ENCODE measurements around the gene NTN1. TPM values are rescaled to one million over a fixed set of nuclear protein-coding genes. Genes with fewer than 3 reads are reported as not detected.

NTN1 gene
- total RNA-seq, 1 donor: 0.36 TPM

- Histone ChIP-seq H2AFZ (ENCODE audit: low read length) (no peak overlapping the region), H3K9me3 (ENCODE audit: low read depth, low read length) (no peaks in the 10 kb centered on the region), H3K27ac (ENCODE audit: low read depth, low read length) (no peak overlapping the region), H3K27me3 (ENCODE audit: insufficient read depth, low read length) (no peaks in the 10 kb centered on the region), H3K79me2 (ENCODE audit: insufficient read depth, low read length) (no peaks in the 10 kb centered on the region), H3K36me3 (ENCODE audit: insufficient read depth, low read length) (no peaks in the 10 kb centered on the region), H3K4me3 (ENCODE audit: insufficient read depth, low read length) (no peak overlapping the region), H3K4me1 (ENCODE audit: insufficient read depth, low read length) (no peaks in the 10 kb centered on the region), H4K20me1 (ENCODE audit: insufficient read depth, low read length) (no peaks in the 10 kb centered on the region), H3K4me2 (ENCODE audit: insufficient read depth, low read length) (no peak overlapping the region)
- DNase-seq (ENCODE audit: insufficient read length, low spot score, missing footprints): no peak
- TF ChIP-seq CTCF (IDR thresholded peaks at IDR 0.05; ENCODE audit: extremely low read depth, low read depth, low read length): no peak
Observed at GRCh38 chr17:9050801-9051401, 29.6 kb downstream of the NTN1 start.

GRCh38 chr17:9051561-9051960 is 30.3 kb downstream of the NTN1 start:
- Histone ChIP-seq H3K36me3 (ENCODE audit: insufficient read depth, low read length) (no peaks in the 10 kb centered on the region), H3K4me1 (ENCODE audit: insufficient read depth, low read length) (no peaks in the 10 kb centered on the region), H2AFZ (ENCODE audit: low read length) (no peak overlapping the region), H3K27ac (ENCODE audit: low read depth, low read length) (no peak overlapping the region), H3K4me2 (ENCODE audit: insufficient read depth, low read length) (no peak overlapping the region), H3K27me3 (ENCODE audit: insufficient read depth, low read length) (no peaks in the 10 kb centered on the region), H4K20me1 (ENCODE audit: insufficient read depth, low read length) (no peaks in the 10 kb centered on the region), H3K79me2 (ENCODE audit: insufficient read depth, low read length) (no peaks in the 10 kb centered on the region), H3K9me3 (ENCODE audit: low read depth, low read length) (no peaks in the 10 kb centered on the region), H3K4me3 (ENCODE audit: insufficient read depth, low read length) (no peak overlapping the region)
- no peak for TF ChIP-seq CTCF (IDR thresholded peaks at IDR 0.05; ENCODE audit: extremely low read depth, low read depth, low read length)
- no peak for DNase-seq (ENCODE audit: insufficient read length, low spot score, missing footprints)

- Histone ChIP-seq H3K4me1 (ENCODE audit: insufficient read depth, low read length) (no peaks in the 10 kb centered on the region), H3K79me2 (ENCODE audit: insufficient read depth, low read length) (no peaks in the 10 kb centered on the region), H3K9me3 (ENCODE audit: low read depth, low read length) (no peaks in the 10 kb centered on the region), H3K4me3 (ENCODE audit: insufficient read depth, low read length) (no peak overlapping the region), H3K27me3 (ENCODE audit: insufficient read depth, low read length) (no peaks in the 10 kb centered on the region), H3K27ac (ENCODE audit: low read depth, low read length) (no peak overlapping the region), H3K36me3 (ENCODE audit: insufficient read depth, low read length) (no peaks in the 10 kb centered on the region), H3K4me2 (ENCODE audit: insufficient read depth, low read length) (no peak overlapping the region), H4K20me1 (ENCODE audit: insufficient read depth, low read length) (no peaks in the 10 kb centered on the region), H2AFZ (ENCODE audit: low read length) (no peak overlapping the region)
- no peak for TF ChIP-seq CTCF (IDR thresholded peaks at IDR 0.05; ENCODE audit: extremely low read depth, low read depth, low read length)
- no peak for DNase-seq (ENCODE audit: insufficient read length, low spot score, missing footprints)
Observed at GRCh38 chr17:9052921-9053320, 31.6 kb downstream of the NTN1 start.

GRCh38 chr17:9053406-9053805 is 32.1 kb downstream of the NTN1 start:
- Histone ChIP-seq H3K4me1 (ENCODE audit: insufficient read depth, low read length) (no peaks in the 10 kb centered on the region), H2AFZ (ENCODE audit: low read length) (no peak overlapping the region), H4K20me1 (ENCODE audit: insufficient read depth, low read length) (no peaks in the 10 kb centered on the region), H3K9me3 (ENCODE audit: low read depth, low read length) (no peaks in the 10 kb centered on the region), H3K79me2 (ENCODE audit: insufficient read depth, low read length) (no peaks in the 10 kb centered on the region), H3K36me3 (ENCODE audit: insufficient read depth, low read length) (no peaks in the 10 kb centered on the region), H3K27ac (ENCODE audit: low read depth, low read length) (no peak overlapping the region), H3K4me2 (ENCODE audit: insufficient read depth, low read length) (no peak overlapping the region), H3K4me3 (ENCODE audit: insufficient read depth, low read length) (no peak overlapping the region), H3K27me3 (ENCODE audit: insufficient read depth, low read length) (no peaks in the 10 kb centered on the region)
- no peak for TF ChIP-seq CTCF (IDR thresholded peaks at IDR 0.05; ENCODE audit: extremely low read depth, low read depth, low read length)
- no peak for DNase-seq (ENCODE audit: insufficient read length, low spot score, missing footprints)
